ENCODE measurements around the gene PPM1M. TPM values are rescaled to one million over a fixed set of nuclear protein-coding genes. Genes with fewer than 3 reads are reported as not detected.

The PPM1M gene
- total RNA-seq, 2 donors from 2014 or later, result 6.9 to 15.3 TPM

GRCh38 chr3:52253314-52254304 lies 8.1 kb downstream of the PPM1M start:
- H3K27me3 ChIP-seq, result no peaks in the 10 kb centered on the region
- intact Hi-C loops (cut with DNase I), result no loop called here
- TF ChIP-seq CTCF (IDR thresholded peaks at IDR 0.05) (no peak), POLR2A (IDR thresholded peaks at IDR 0.05) (no peak)
- peak in 1 of 4 donors; percentile 75 for DNase-seq
- H3K4me1 ChIP-seq, result no peaks in the 10 kb centered on the region
- H3K9me3 ChIP-seq, result no peaks in the 10 kb centered on the region
- H3K4me3 ChIP-seq, result no peak overlapping the region
- peaks cover 13 to 38% of the 10 kb centered on the region in 2 donors for H3K36me3 ChIP-seq (replicated peaks in 1 of 2; ENCODE audit: insufficient read depth in 1 of 2, low read depth in 2 of 2)
- H3K27ac ChIP-seq, result peak overlapping the region in 2 of 4 donors; percentile 29 to 61
- WGBS, 2 donors, result 74 to 83% methylated on average over 6 to 12 of the region's 12 CpGs
- peak; percentile 38 for ATAC-seq

- Histone ChIP-seq H3K27me3 (no peaks in the 10 kb centered on the region), H3K9me3 (no peaks in the 10 kb centered on the region), H3K36me3 (replicated peaks in 1 of 2; ENCODE audit: insufficient read depth in 1 of 2, low read depth in 2 of 2) (peaks cover 13 to 47% of the 10 kb centered on the region in 2 donors), H3K4me1 (no peaks in the 10 kb centered on the region), H3K4me3 (no peak overlapping the region), H3K27ac (no peak overlapping the region)
- TF ChIP-seq CTCF (IDR thresholded peaks at IDR 0.05), result no peak
- no peak for TF ChIP-seq POLR2A (IDR thresholded peaks at IDR 0.05)
- WGBS, 2 donors, result 89 to 91% methylated on average over 8 to 9 of the region's 9 CpGs
- intact Hi-C loops (cut with DNase I), result no loop called here
- ATAC-seq, result no peak
- no peak for DNase-seq
Observed at GRCh38 chr3:52254608-52255007, 9.0 kb downstream of the PPM1M start.

GRCh38 chr3:52256159-52256558 lies 10.6 kb downstream of the PPM1M start:
- no peaks in the 10 kb centered on the region for H3K4me1 ChIP-seq
- DNase-seq (no peak), ATAC-seq (no peak)
- no peak overlapping the region for H3K4me3 ChIP-seq
- no peaks in the 10 kb centered on the region for H3K27me3 ChIP-seq
- peaks cover 13 to 53% of the 10 kb centered on the region in 2 donors for H3K36me3 ChIP-seq (replicated peaks in 1 of 2; ENCODE audit: insufficient read depth in 1 of 2, low read depth in 2 of 2)
- intact Hi-C loops (cut with DNase I), result no loop called here
- WGBS, 2 donors, result 81 to 83% methylated on average over 3 of the region's 3 CpGs
- H3K9me3 ChIP-seq, result no peaks in the 10 kb centered on the region
- H3K27ac ChIP-seq, result no peak overlapping the region
- no peak for TF ChIP-seq POLR2A (IDR thresholded peaks at IDR 0.05)
- no peak for TF ChIP-seq CTCF (IDR thresholded peaks at IDR 0.05)

GRCh38 chr3:52256622-52257021 lies 11.1 kb downstream of the PPM1M start:
- peaks cover 13 to 53% of the 10 kb centered on the region in 2 donors for H3K36me3 ChIP-seq (replicated peaks in 1 of 2; ENCODE audit: insufficient read depth in 1 of 2, low read depth in 2 of 2)
- WGBS, 2 donors, result 81 to 89% methylated on average over 4 of the region's 4 CpGs
- ATAC-seq, result no peak

More at GRCh38 chr3:52256622-52257021, 11.1 kb downstream of the PPM1M start:
- no peak overlapping the region for H3K4me3 ChIP-seq
- TF ChIP-seq CTCF (IDR thresholded peaks at IDR 0.05) (no peak), POLR2A (IDR thresholded peaks at IDR 0.05) (no peak)
- no peaks in the 10 kb centered on the region for H3K27me3 ChIP-seq
- no peak overlapping the region for H3K27ac ChIP-seq
- H3K4me1 ChIP-seq, result no peaks in the 10 kb centered on the region
- H3K9me3 ChIP-seq, result no peaks in the 10 kb centered on the region
- intact Hi-C loops (cut with DNase I), result no loop called here
- no peak for DNase-seq

Measured in body of pancreas (tissue), 4 donors.